ENCODE measurements around the gene DRC1.

GRCh38 chr2:26455670-26456439 is 54.1 kb downstream of the DRC1 start:
- TF ChIP-seq RAD21 (IDR thresholded peaks at IDR 0.05; ENCODE audit: low read depth): no peak
- TF ChIP-seq EP300 (IDR thresholded peaks at IDR 0.05; ENCODE audit: borderline replicate concordance): no peak
- TF ChIP-seq EGR1 (IDR thresholded peaks at IDR 0.05): no peak
- TF ChIP-seq CEBPB (IDR thresholded peaks at IDR 0.05): no peak
- no peak for TF ChIP-seq ZBTB7A (IDR thresholded peaks at IDR 0.05; ENCODE audit: low read depth)
